ENCODE measurements around the gene SLC6A6. TPM values are rescaled to one million over a fixed set of nuclear protein-coding genes. Genes with fewer than 3 reads are reported as not detected.

SLC6A6 gene
- total and polyA plus RNA-seq, 10 of the 15 experiments (the other 5 are each of a cell fraction or from before 2014, with no cell fraction given): 5.6 to 47.0 (median 20.2) TPM

GRCh38 chr3:14392231-14392630 is 10.2 kb upstream of the SLC6A6 start:
- Histone ChIP-seq H3K27ac (ENCODE audit: control insufficient read depth, insufficient read depth) (no peak overlapping the region), H2AFZ (ENCODE audit: control insufficient read depth, low read depth, low read length) (no peak overlapping the region), H3K9ac (ENCODE audit: control insufficient read depth, insufficient read depth, low read length) (no peak overlapping the region), H3K4me2 (ENCODE audit: control insufficient read depth, insufficient read depth) (no peak overlapping the region), H3K79me2 (ENCODE audit: control insufficient read depth, insufficient read depth, low read length) (no peaks in the 10 kb centered on the region), H3K9me3 (replicated peaks; ENCODE audit: control insufficient read depth, insufficient read depth, low read length) (no peaks in the 10 kb centered on the region), H3K27me3 (replicated peaks in 1 of 2; ENCODE audit: control insufficient read depth in 2 of 2, insufficient read depth in 2 of 2, low read length in 1 of 2) (no peaks in the 10 kb centered on the region), H4K20me1 (ENCODE audit: control insufficient read depth, insufficient read depth) (no peaks in the 10 kb centered on the region), H3K4me3 (no peak overlapping the region), H3K36me3 (ENCODE audit: control insufficient read depth in 2 of 2, insufficient read depth in 2 of 2, low read length in 1 of 2) (no peaks in the 10 kb centered on the region), H3K4me1 (ENCODE audit: control insufficient read depth, insufficient read depth, low read length) (peaks cover 3% of the 10 kb centered on the region; the same call in 1 of the 2 replicates)
- ChIA-PET CTCF (interaction anchor here (0.5 to 1.4 kb wide), 4 partner anchors 70 to 495 kb away, joined by 3 read pairs; no protein-coding TSS in a partner anchor), POLR2A (no interaction called here), SMC1A (ENCODE audit: uncharacterized antibody, unreplicated experiment) (interaction anchor here (0.7 to 1.0 kb wide), 2 partner anchors 38 to 133 kb away, joined by 3 to 4 read pairs; no protein-coding TSS in a partner anchor), RAD21 (ENCODE audit: unreplicated experiment) (no interaction called here)
- FAIRE-seq (no peak), DNase-seq (ENCODE audit: low read depth, low spot score) (no peak), ATAC-seq (no peak)
- intact Hi-C loops (cut with micrococcal nuclease; ENCODE audit: unreplicated experiment) (no loop called here), in situ Hi-C loops (cut with MboI) (no loop called here)
- BruUV-seq (replicated peaks): no TSS peak
- no peak for TF ChIP-seq BCL3 (IDR thresholded peaks at IDR 0.05; ENCODE audit: borderline replicate concordance, insufficient read depth, low read depth, low read length, poor library complexity, severe bottlenecking)
- TF ChIP-seq REST (IDR thresholded peaks at IDR 0.05; ENCODE audit: low read depth, low read length): no peak
- no peak for TF ChIP-seq RAD21 (IDR thresholded peaks at IDR 0.05; ENCODE audit: insufficient read depth, low read depth, low read length)
- TF ChIP-seq STAT1 (conservative IDR thresholded peaks at IDR 0.05): no peak
- no peak for TF ChIP-seq CUX1 (IDR thresholded peaks at IDR 0.05; ENCODE audit: insufficient replicate concordance, low read depth, low read length)
- no peak for TF ChIP-seq RUNX3 (IDR thresholded peaks at IDR 0.05; ENCODE audit: low read length)
- 35% methylated on average over 4 of the region's 4 CpGs for WGBS (ENCODE audit: insufficient coverage, insufficient replicate concordance, low lambda C conversion rate, missing lambda C conversion rate)

Measured in GM12878 (cell line).